ENCODE data around the gene PDE9A. TPM values are rescaled to one million over a fixed set of nuclear protein-coding genes. Genes with fewer than 3 reads are reported as not detected.

Gene PDE9A
- total RNA-seq, 4 donors from 2014 or later: 2.9 to 16.9 (median 7.0) TPM

GRCh38 chr21:42650033-42650370, 3.4 kb upstream of the PDE9A start:
- no peak for ATAC-seq (ENCODE audit: low FRiP score)
- TF ChIP-seq CTCF (IDR thresholded peaks at IDR 0.05): no peak
- no peak for DNase-seq (ENCODE audit: low spot score)

- ATAC-seq (ENCODE audit: low FRiP score) (no peak), DNase-seq (ENCODE audit: low spot score) (no peak)
- no peak for TF ChIP-seq CTCF (IDR thresholded peaks at IDR 0.05)
Observed at GRCh38 chr21:42650441-42651421, 2.7 kb upstream of the PDE9A start.

- no peak for DNase-seq (ENCODE audit: low spot score)
- TF ChIP-seq CTCF (IDR thresholded peaks at IDR 0.05): no peak
Observed at GRCh38 chr21:42651515-42652401, 1.7 kb upstream of the PDE9A start.

GRCh38 chr21:42652527-42653230, 742 bp upstream of the PDE9A start:
- DNase-seq (ENCODE audit: low spot score): no peak
- peak; percentile 60 for ATAC-seq (ENCODE audit: low FRiP score)
- peak in 1 of 3 donors; percentile 11 for TF ChIP-seq CTCF (IDR thresholded peaks at IDR 0.05)

More at GRCh38 chr21:42651515-42652401, 1.7 kb upstream of the PDE9A start:
- no peak for ATAC-seq (ENCODE audit: low FRiP score)

GRCh38 chr21:42654179-42654912, 925 bp downstream of the PDE9A start:
- DNase-seq (ENCODE audit: low spot score) (no peak), ATAC-seq (ENCODE audit: low FRiP score) (no peak)
- TF ChIP-seq CTCF (IDR thresholded peaks at IDR 0.05): no peak
